Neutrophil (primary cell): ENCODE results near the gene AGPAT4.

ENCODE experiments used
- H3K27ac ChIP-seq: fragments of 200-600 bp; sonication (generic); 2 replicates; pipeline ENCODE4 v1.5.1; 2016; ENCODE audit warnings: mild to moderate bottlenecking, moderate library complexity
- H3K27me3 ChIP-seq: fragments of 200-600 bp; sonication (generic); 2 replicates; pipeline ENCODE4 v1.6.0; 2016; ENCODE audit warnings: mild to moderate bottlenecking
- H3K36me3 ChIP-seq: fragments of 200-600 bp; sonication (generic); 2 replicates; pipeline ENCODE4 v1.5.1; 2017
- H3K4me1 ChIP-seq, 2 experiments: fragments of 200-600 bp in 1 of 2; sonication (generic) in 1 of 2; 1 replicate in 1 of 2; 2 replicates in 1 of 2; pipeline versions ENCODE4 v1.5.1 to v1.6.1; 2013 to 2016; ENCODE audit warnings: low read depth in 1 of 2, low read length in 1 of 2, mild to moderate bottlenecking in 1 of 2, moderate library complexity in 1 of 2; ENCODE audit not compliant: control insufficient read depth in 1 of 2, insufficient read depth in 1 of 2
- H3K4me3 ChIP-seq, 2 experiments: fragments of 200-600 bp in 1 of 2; sonication (generic) in 1 of 2; 1 replicate in 1 of 2; 2 replicates in 1 of 2; pipeline ENCODE4 v1.5.1; 2013 to 2016; ENCODE audit warnings: low read depth in 1 of 2, low read length in 1 of 2, mild to moderate bottlenecking in 1 of 2, moderate library complexity in 1 of 2
- H3K9me3 ChIP-seq: fragments of 200-600 bp; sonication (generic); 2 replicates; pipeline ENCODE4 v1.5.1; 2016
- TF ChIP-seq, protein P1 (sequence below): fragments of 200-600 bp; sonication (generic); IDR thresholded peaks from 2 replicates; pipeline ENCODE4 v1.5.1; 2016; ENCODE audit warnings: antibody characterized with exemption

Gene AGPAT4

DNA sequence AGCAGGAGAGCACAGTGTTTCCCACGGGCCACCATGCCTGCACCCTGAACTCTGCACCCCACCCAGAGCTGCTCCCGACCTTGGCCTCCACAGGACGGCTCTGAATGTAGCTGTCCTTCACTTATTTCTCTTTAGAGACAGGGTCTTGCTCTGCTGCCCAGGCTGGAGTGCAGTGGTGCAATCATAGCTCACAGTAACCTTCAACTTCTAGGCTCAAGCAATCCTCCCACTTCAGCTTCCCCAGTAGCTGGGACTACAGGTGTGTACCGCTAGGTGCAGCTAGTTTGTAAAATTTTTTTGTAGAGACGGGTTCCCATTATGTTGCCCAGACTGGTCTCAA lies 130.9 kb downstream of the AGPAT4 start:
- TF ChIP-seq, protein P1, sequence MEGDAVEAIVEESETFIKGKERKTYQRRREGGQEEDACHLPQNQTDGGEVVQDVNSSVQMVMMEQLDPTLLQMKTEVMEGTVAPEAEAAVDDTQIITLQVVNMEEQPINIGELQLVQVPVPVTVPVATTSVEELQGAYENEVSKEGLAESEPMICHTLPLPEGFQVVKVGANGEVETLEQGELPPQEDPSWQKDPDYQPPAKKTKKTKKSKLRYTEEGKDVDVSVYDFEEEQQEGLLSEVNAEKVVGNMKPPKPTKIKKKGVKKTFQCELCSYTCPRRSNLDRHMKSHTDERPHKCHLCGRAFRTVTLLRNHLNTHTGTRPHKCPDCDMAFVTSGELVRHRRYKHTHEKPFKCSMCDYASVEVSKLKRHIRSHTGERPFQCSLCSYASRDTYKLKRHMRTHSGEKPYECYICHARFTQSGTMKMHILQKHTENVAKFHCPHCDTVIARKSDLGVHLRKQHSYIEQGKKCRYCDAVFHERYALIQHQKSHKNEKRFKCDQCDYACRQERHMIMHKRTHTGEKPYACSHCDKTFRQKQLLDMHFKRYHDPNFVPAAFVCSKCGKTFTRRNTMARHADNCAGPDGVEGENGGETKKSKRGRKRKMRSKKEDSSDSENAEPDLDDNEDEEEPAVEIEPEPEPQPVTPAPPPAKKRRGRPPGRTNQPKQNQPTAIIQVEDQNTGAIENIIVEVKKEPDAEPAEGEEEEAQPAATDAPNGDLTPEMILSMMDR: no peak
- H3K4me1 ChIP-seq: no peaks in the 10 kb centered on the region
- no peak overlapping the region for H3K27ac ChIP-seq
- H3K9me3 ChIP-seq: no peaks in the 10 kb centered on the region
- H3K36me3 ChIP-seq: no peaks in the 10 kb centered on the region
- H3K27me3 ChIP-seq: no peaks in the 10 kb centered on the region
- no peak overlapping the region for H3K4me3 ChIP-seq

DNA sequence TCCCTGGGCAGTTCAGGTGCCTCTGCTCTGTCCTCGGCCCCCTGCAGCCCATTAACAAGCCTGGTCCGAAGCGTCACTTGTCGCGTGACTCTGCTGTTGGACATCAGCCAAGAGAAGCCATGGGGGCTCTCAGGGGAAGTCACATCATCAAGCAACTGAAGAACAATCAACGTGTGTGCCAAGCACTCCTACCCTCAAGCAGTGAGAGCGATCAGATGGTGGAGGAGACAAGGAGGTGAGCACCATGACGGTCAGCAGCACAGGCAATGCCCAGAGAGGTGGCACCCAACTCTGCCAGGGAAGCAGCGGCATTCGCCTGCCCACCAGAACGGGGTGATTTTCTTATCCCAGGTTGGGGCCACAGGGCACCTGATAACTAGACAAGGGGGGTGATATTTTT lies 132.7 kb downstream of the AGPAT4 start:
- Histone ChIP-seq H3K9me3 (no peaks in the 10 kb centered on the region), H3K4me1 (no peaks in the 10 kb centered on the region), H3K27me3 (no peaks in the 10 kb centered on the region), H3K27ac (no peak overlapping the region), H3K36me3 (no peaks in the 10 kb centered on the region), H3K4me3 (no peak overlapping the region)
- TF ChIP-seq, protein P1: no peak

DNA sequence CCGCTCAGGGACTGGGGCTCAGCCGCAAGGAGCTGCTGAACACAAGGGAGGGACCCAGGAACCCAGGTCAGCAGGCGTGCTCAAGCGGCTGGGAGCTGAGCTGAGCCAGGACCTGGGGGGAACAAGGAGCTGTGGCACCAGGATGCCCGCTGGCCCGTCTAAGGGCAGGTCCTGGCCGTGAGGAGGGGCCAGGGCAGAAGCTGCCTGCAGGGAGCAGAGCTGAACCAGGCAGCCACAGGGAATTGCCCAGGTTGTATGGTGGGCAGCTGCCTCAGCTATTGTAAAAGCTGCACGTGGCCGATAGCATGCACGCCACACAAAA lies 133.3 kb downstream of the AGPAT4 start:
- H3K27me3 ChIP-seq: no peaks in the 10 kb centered on the region
- H3K27ac ChIP-seq: no peak overlapping the region
- no peaks in the 10 kb centered on the region for H3K9me3 ChIP-seq
- TF ChIP-seq, protein P1: no peak
- H3K4me3 ChIP-seq: no peak overlapping the region
- H3K36me3 ChIP-seq: no peaks in the 10 kb centered on the region
- H3K4me1 ChIP-seq: no peaks in the 10 kb centered on the region

DNA sequence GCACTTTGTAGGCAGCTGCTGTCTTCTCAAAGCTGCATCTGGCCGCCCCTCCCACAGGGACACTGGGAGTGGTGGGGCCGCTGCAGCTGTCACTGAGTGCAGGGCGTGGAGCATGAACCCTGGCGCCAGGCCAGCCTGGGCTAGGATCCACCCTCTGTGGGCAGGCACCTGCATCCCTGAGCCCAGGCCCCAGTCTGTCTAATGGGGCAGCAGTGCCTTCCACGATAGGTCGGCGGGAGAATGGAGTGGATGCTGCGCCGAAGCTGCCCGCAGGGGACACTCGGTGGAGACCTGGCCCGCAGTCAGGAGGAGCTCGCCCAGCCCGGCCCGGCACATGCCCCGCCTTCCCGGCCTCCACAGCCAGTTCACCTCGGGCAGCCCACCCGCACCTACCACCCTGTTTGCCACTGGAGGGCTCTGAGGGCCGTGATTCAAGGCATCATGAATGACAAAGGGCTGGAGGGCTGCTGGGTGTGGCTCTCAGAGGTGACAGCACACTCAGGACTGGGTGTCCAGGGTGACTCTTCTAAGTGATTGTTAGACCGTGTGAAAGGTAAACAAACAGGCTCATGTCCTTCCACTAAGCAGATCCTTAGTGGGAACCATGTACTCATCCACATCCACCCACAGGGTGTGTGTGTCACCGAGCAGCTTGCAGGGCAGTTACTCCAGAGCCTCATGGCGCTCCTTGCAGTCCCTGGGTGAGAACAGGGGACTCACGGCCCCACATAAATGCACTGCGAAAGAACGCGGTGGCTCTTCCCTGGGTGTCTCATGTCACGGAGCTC lies 133.9 kb downstream of the AGPAT4 start:
- no peaks in the 10 kb centered on the region for H3K27me3 ChIP-seq
- H3K27ac ChIP-seq: no peak overlapping the region
- H3K4me3 ChIP-seq: no peak overlapping the region
- H3K4me1 ChIP-seq: no peaks in the 10 kb centered on the region
- H3K36me3 ChIP-seq: no peaks in the 10 kb centered on the region
- no peaks in the 10 kb centered on the region for H3K9me3 ChIP-seq
- TF ChIP-seq, protein P1: no peak

DNA sequence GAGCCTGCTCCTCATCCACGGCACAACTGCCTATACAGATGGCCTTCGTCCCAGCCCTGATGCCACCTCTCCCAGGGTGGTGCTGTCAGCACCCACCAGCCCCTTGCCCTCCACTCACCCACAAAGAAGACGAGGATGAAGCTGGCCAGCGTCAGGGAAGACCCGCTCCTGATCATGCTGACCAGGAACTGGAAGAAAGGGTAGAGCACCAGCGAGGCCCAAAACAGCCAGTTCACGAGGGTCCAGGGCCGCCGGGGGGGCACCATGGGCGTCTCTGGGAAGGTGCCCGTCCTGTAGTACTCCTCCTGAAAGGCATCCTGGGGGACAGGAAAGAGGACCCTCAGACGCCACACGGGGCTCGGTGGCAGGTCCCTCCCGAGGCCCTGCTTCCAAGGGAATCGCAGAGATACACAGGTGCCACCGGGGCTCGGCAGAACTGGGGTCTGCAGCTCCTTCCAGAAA lies 134.5 kb downstream of the AGPAT4 start:
- Histone ChIP-seq H3K27me3 (no peaks in the 10 kb centered on the region), H3K36me3 (no peaks in the 10 kb centered on the region), H3K27ac (no peak overlapping the region), H3K4me1 (no peaks in the 10 kb centered on the region), H3K4me3 (no peak overlapping the region), H3K9me3 (no peaks in the 10 kb centered on the region)
- TF ChIP-seq, protein P1: no peak
